ENCODE results near the gene ZP2.

DNA sequence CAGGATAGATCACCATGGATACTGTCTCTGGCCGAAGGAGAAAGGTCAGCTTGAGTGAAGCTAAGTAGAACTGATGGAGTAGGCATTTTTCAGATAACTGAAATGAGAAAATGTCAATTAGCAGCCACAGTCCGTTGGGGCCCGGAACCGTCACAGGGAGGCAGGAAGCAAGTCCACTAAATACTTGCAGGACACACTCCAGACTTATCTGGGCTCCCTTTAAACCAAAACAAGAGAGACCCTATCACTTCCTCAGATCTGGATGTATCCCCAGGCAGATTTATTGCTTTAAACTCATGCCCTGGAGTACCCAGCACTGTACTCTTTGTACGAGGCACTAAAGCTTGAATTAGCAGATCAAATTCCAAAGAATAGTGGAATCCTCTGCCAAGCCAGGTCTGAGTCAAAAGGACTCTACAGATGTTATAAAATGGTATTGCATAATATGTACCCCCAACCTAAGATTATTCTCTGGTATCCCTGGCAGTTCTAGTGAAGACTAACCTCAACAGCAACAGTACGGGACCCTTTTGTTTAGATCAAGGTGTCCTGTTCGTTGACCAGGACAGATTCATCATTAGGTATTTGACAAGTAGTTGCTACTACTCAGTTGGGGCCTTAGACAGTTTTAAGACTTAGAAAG is 8.1 kb downstream of the ZP2 start:
- TF ChIP-seq CTCF (conservative IDR thresholded peaks at IDR 0.05; ENCODE audit: low read depth, low read length) (no peak), POLR2A (IDR thresholded peaks at IDR 0.05; ENCODE audit: low read depth, low read length) (no peak), CEBPB (IDR thresholded peaks at IDR 0.05; ENCODE audit: low read depth, low read length) (peak; percentile 44; the same call in 1 of the 2 replicates)
